ENCODE results near the gene SWI5.

- no peak for TF ChIP-seq POLR2A (IDR thresholded peaks at IDR 0.05)
- TF ChIP-seq, protein P1, sequence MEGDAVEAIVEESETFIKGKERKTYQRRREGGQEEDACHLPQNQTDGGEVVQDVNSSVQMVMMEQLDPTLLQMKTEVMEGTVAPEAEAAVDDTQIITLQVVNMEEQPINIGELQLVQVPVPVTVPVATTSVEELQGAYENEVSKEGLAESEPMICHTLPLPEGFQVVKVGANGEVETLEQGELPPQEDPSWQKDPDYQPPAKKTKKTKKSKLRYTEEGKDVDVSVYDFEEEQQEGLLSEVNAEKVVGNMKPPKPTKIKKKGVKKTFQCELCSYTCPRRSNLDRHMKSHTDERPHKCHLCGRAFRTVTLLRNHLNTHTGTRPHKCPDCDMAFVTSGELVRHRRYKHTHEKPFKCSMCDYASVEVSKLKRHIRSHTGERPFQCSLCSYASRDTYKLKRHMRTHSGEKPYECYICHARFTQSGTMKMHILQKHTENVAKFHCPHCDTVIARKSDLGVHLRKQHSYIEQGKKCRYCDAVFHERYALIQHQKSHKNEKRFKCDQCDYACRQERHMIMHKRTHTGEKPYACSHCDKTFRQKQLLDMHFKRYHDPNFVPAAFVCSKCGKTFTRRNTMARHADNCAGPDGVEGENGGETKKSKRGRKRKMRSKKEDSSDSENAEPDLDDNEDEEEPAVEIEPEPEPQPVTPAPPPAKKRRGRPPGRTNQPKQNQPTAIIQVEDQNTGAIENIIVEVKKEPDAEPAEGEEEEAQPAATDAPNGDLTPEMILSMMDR (IDR thresholded peaks at IDR 0.05) = no peak
- TF ChIP-seq EP300 (IDR thresholded peaks at IDR 0.05) = no peak
These were observed 5.0 kb upstream of the SWI5 start for GRCh38 chr9:128271112-128271511.
